H1 (cell line): Measurements from ENCODE around the gene KCNK13. TPM values are rescaled to one million over a fixed set of nuclear protein-coding genes. Genes with fewer than 3 reads are reported as not detected.

ENCODE experiments used
- CEBPB ChIP-seq: IDR thresholded peaks from 2 replicates; pipeline ENCODE4 v1.6.1; 2012; ENCODE audit warnings: low read depth, low read length
- EZH2 ChIP-seq: fragments of 200-600 bp; sonication (generic); IDR thresholded peaks from 2 replicates; pipeline ENCODE4 v1.7.1; 2012; ENCODE audit warnings: low read depth, mild to moderate bottlenecking, moderate library complexity, low read length, inconsistent platforms; ENCODE audit not compliant: severe bottlenecking
- JUN ChIP-seq: IDR thresholded peaks from 2 replicates; pipeline ENCODE4 v1.6.1; 2011; ENCODE audit warnings: low read depth, mild to moderate bottlenecking, improper control_type of control experiment, low read length
- MAX ChIP-seq: IDR thresholded peaks from 2 replicates; pipeline ENCODE4 v1.6.1; 2012; ENCODE audit warnings: inconsistent platforms
- POU5F1 ChIP-seq: IDR thresholded peaks from 2 replicates; pipeline ENCODE4 v1.6.1; 2011; ENCODE audit warnings: low read depth, mild to moderate bottlenecking, low read length, moderate library complexity
- RBBP5 ChIP-seq: IDR thresholded peaks from 2 replicates; pipeline ENCODE4 v1.7.1; 2012; ENCODE audit warnings: low read depth, mild to moderate bottlenecking, inconsistent platforms, low read length, moderate library complexity, borderline replicate concordance
- SIN3A ChIP-seq, 2 experiments: IDR thresholded peaks in 1 of 2; conservative IDR thresholded peaks in 1 of 2; 2 replicates each; pipeline ENCODE4 v1.6.1; 2011 to 2012; ENCODE audit warnings: low read length in 2 of 2, improper control_type of control experiment in 1 of 2, low read depth in 1 of 2, mild to moderate bottlenecking in 1 of 2
- SIX5 ChIP-seq: IDR thresholded peaks from 2 replicates; pipeline ENCODE4 v1.6.1; 2011; ENCODE audit warnings: mild to moderate bottlenecking, low read depth, low read length
- TAF1 ChIP-seq: IDR thresholded peaks from 2 replicates; pipeline ENCODE4 v1.6.1; 2011; ENCODE audit warnings: mild to moderate bottlenecking, low read depth, low read length
- TCF12 ChIP-seq: IDR thresholded peaks from 2 replicates; pipeline ENCODE4 v1.6.1; 2011; ENCODE audit warnings: low read depth, mild to moderate bottlenecking, low read length
- polyA plus RNA-seq, 7 experiments: library from polyadenylated mRNA; depleted of rRNA in 3 of 7; stranded (reverse) in 5 of 7; unstranded in 2 of 7; fragments of >200 nt in 5 of 7; fragments of 200-250 nt in 2 of 7; gene quantifications; 1 replicate in 5 of 7; 2 replicates in 1 of 7; 4 replicates in 1 of 7; pipeline versions ENCODE4 v1.2.1 to v1.2.3, GENCODE V29; 2011 to 2013; ENCODE audit warnings: missing spikeins in 2 of 7, mixed read lengths in 2 of 7
- total RNA-seq: library from RNA; stranded (reverse); fragmentation: NEBNext Ultra II Directional; extraction: Animal tissue kit (Norgen Biotek cat#: 25700); gene quantifications from 2 replicates; pipeline ENCODE4 v1.2.1, GENCODE V29; 2021
- TF ChIP-seq, protein P1 (sequence below): fragments of 300-600 bp; sonication (generic); IDR thresholded peaks from 2 replicates; pipeline ENCODE4 v1.7.1; 2012; ENCODE audit warnings: low read length, moderate library complexity, mild to moderate bottlenecking, inconsistent platforms; ENCODE audit not compliant: insufficient replicate concordance

The KCNK13 gene
- total and polyA plus RNA-seq, 2 of the 8 experiments (the other 6 are each of a cell fraction or from before 2014, with no cell fraction given), result 0.39 to 0.48 TPM

- TF ChIP-seq, protein P1, sequence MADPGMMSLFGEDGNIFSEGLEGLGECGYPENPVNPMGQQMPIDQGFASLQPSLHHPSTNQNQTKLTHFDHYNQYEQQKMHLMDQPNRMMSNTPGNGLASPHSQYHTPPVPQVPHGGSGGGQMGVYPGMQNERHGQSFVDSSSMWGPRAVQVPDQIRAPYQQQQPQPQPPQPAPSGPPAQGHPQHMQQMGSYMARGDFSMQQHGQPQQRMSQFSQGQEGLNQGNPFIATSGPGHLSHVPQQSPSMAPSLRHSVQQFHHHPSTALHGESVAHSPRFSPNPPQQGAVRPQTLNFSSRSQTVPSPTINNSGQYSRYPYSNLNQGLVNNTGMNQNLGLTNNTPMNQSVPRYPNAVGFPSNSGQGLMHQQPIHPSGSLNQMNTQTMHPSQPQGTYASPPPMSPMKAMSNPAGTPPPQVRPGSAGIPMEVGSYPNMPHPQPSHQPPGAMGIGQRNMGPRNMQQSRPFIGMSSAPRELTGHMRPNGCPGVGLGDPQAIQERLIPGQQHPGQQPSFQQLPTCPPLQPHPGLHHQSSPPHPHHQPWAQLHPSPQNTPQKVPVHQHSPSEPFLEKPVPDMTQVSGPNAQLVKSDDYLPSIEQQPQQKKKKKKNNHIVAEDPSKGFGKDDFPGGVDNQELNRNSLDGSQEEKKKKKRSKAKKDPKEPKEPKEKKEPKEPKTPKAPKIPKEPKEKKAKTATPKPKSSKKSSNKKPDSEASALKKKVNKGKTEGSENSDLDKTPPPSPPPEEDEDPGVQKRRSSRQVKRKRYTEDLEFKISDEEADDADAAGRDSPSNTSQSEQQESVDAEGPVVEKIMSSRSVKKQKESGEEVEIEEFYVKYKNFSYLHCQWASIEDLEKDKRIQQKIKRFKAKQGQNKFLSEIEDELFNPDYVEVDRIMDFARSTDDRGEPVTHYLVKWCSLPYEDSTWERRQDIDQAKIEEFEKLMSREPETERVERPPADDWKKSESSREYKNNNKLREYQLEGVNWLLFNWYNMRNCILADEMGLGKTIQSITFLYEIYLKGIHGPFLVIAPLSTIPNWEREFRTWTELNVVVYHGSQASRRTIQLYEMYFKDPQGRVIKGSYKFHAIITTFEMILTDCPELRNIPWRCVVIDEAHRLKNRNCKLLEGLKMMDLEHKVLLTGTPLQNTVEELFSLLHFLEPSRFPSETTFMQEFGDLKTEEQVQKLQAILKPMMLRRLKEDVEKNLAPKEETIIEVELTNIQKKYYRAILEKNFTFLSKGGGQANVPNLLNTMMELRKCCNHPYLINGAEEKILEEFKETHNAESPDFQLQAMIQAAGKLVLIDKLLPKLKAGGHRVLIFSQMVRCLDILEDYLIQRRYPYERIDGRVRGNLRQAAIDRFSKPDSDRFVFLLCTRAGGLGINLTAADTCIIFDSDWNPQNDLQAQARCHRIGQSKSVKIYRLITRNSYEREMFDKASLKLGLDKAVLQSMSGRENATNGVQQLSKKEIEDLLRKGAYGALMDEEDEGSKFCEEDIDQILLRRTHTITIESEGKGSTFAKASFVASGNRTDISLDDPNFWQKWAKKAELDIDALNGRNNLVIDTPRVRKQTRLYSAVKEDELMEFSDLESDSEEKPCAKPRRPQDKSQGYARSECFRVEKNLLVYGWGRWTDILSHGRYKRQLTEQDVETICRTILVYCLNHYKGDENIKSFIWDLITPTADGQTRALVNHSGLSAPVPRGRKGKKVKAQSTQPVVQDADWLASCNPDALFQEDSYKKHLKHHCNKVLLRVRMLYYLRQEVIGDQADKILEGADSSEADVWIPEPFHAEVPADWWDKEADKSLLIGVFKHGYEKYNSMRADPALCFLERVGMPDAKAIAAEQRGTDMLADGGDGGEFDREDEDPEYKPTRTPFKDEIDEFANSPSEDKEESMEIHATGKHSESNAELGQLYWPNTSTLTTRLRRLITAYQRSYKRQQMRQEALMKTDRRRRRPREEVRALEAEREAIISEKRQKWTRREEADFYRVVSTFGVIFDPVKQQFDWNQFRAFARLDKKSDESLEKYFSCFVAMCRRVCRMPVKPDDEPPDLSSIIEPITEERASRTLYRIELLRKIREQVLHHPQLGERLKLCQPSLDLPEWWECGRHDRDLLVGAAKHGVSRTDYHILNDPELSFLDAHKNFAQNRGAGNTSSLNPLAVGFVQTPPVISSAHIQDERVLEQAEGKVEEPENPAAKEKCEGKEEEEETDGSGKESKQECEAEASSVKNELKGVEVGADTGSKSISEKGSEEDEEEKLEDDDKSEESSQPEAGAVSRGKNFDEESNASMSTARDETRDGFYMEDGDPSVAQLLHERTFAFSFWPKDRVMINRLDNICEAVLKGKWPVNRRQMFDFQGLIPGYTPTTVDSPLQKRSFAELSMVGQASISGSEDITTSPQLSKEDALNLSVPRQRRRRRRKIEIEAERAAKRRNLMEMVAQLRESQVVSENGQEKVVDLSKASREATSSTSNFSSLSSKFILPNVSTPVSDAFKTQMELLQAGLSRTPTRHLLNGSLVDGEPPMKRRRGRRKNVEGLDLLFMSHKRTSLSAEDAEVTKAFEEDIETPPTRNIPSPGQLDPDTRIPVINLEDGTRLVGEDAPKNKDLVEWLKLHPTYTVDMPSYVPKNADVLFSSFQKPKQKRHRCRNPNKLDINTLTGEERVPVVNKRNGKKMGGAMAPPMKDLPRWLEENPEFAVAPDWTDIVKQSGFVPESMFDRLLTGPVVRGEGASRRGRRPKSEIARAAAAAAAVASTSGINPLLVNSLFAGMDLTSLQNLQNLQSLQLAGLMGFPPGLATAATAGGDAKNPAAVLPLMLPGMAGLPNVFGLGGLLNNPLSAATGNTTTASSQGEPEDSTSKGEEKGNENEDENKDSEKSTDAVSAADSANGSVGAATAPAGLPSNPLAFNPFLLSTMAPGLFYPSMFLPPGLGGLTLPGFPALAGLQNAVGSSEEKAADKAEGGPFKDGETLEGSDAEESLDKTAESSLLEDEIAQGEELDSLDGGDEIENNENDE, result no peak
- TF ChIP-seq JUN (no peak), SIX5 (no peak), EZH2 (no peak), SIN3A (conservative IDR thresholded peaks at IDR 0.05 in 1 of 2, IDR thresholded peaks at IDR 0.05 in 1 of 2; ENCODE audit: low read depth in 1 of 2, low read length in 2 of 2) (no peak), TCF12 (no peak), MAX (no peak), TAF1 (no peak), CEBPB (no peak), POU5F1 (no peak), RBBP5 (no peak)
These were observed 29.6 kb downstream of the KCNK13 start (continued) for GRCh38 chr14:90091393-90091792.
